IPS-15b (cell line): Measurements from ENCODE around the gene CACNG7.

Experiments
- H3K27me3 ChIP-seq: one replicate; pipeline ENCODE4 v1.6.1; 2013; ENCODE audit warnings: low read length; ENCODE audit not compliant: control insufficient read depth, insufficient read depth
- H3K36me3 ChIP-seq: one replicate; pipeline ENCODE4 v1.6.1; 2013; ENCODE audit warnings: low read length; ENCODE audit not compliant: control insufficient read depth, insufficient read depth
- H3K4me1 ChIP-seq: one replicate; pipeline ENCODE4 v1.6.1; 2013; ENCODE audit warnings: mild to moderate bottlenecking, low read length; ENCODE audit not compliant: control insufficient read depth, insufficient read depth
- H3K4me3 ChIP-seq: one replicate; pipeline ENCODE4 v1.5.1; 2013; ENCODE audit warnings: low read depth, low read length
- H3K9ac ChIP-seq: one replicate; pipeline ENCODE4 v1.6.1; 2013; ENCODE audit warnings: low read depth, mild to moderate bottlenecking, low read length
- H3K9me3 ChIP-seq: one replicate; pipeline ENCODE4 v1.6.1; 2013; ENCODE audit warnings: mild to moderate bottlenecking, low read length; ENCODE audit not compliant: control insufficient read depth, insufficient read depth

CACNG7 gene

DNA sequence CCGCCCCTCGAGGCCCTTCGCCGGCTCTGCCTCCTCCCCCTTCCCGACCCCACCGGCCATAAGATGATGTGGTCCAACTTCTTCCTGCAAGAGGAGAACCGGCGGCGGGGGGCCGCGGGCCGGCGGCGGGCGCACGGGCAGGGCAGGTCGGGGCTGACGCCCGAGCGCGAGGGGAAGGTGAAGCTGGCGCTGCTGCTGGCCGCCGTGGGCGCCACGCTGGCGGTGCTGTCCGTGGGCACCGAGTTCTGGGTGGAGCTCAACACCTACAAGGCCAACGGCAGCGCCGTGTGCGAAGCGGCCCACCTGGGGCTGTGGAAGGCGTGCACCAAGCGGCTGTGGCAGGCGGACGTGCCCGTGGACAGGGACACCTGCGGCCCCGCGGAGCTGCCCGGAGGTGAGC lies 83.7 kb downstream of the CACNG7 start:
- no peaks in the 10 kb centered on the region for H3K9me3 ChIP-seq
- H3K9ac ChIP-seq: no peak overlapping the region
- no peak overlapping the region for H3K4me3 ChIP-seq
- no peaks in the 10 kb centered on the region for H3K36me3 ChIP-seq
- peaks cover 3% of the 10 kb centered on the region for H3K4me1 ChIP-seq
- H3K27me3 ChIP-seq: peaks cover 41% of the 10 kb centered on the region

DNA sequence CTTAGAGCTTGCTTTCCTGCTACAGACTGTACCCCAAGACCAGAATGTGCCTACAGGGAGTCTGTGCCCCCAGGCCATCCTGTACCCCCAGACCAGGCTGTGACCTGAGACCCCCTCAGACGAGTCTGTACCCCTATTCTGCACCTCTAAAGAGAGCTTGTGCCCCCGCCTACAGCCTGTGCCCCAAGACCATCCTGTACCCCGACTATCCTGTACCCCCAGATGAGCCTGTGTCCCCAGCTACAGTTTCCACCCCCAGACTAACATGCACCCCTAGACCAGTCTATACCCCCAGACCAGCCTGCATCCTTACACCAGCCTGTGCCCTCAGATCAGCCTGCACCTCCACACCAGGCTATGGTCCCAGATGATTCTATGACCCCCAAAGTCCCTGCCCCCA lies 84.4 kb downstream of the CACNG7 start:
- Histone ChIP-seq H3K36me3 (no peaks in the 10 kb centered on the region), H3K27me3 (peaks cover 43% of the 10 kb centered on the region), H3K9ac (no peak overlapping the region), H3K9me3 (no peaks in the 10 kb centered on the region), H3K4me3 (no peak overlapping the region), H3K4me1 (peaks cover 6% of the 10 kb centered on the region)
